Cardiac muscle cell (in vitro differentiated cells and primary cell): ENCODE measurements around the gene ALK. TPM values are rescaled to one million over a fixed set of nuclear protein-coding genes. Genes with fewer than 3 reads are reported as not detected.

Source experiments
- DNase-seq, 2 donors: peaks; one replicate each; pipeline versions ENCODE4 v3.0.0 to v3.0.0-alpha.2; 2010 to 2017; ENCODE audit warnings: low read depth in 1 of 2, low spot score in 1 of 2
- H3K27ac ChIP-seq: fragments of 200-600 bp; sonication (generic); 2 replicates; pipeline ENCODE4 v1.5.1; 2016
- H3K27me3 ChIP-seq: fragments of 200-600 bp; sonication (generic); 2 replicates; pipeline ENCODE4 v1.6.0; 2016; ENCODE audit warnings: control low read depth
- H3K36me3 ChIP-seq: fragments of 200-600 bp; sonication (generic); 2 replicates; pipeline ENCODE4 v1.5.1; 2016; ENCODE audit warnings: control low read depth
- H3K4me1 ChIP-seq: fragments of 200-600 bp; sonication (generic); 2 replicates; pipeline ENCODE4 v1.8.1; 2017; ENCODE audit warnings: low read depth, mild to moderate bottlenecking, mixed run types
- H3K4me3 ChIP-seq: fragments of 200-600 bp; sonication (generic); 2 replicates; pipeline ENCODE4 v1.5.1; 2016; ENCODE audit warnings: mild to moderate bottlenecking
- H3K9me3 ChIP-seq: fragments of 200-600 bp; sonication (generic); 2 replicates; pipeline ENCODE4 v1.5.1; 2017; ENCODE audit warnings: low read depth, mild to moderate bottlenecking, control low read depth
- polyA plus RNA-seq: library from polyadenylated mRNA; unstranded; fragments of >200 nt; fragmentation: Nextera tagmentation; extraction: Ambion mirVana; gene quantifications from 2 replicates; pipeline ENCODE4 v1.2.1, GENCODE V29; 2016
- total RNA-seq: library from RNA; depleted of rRNA; stranded (reverse); fragments of >200 nt; gene quantifications from 2 replicates; pipeline ENCODE4 v1.2.3, GENCODE V29; 2016
- TF ChIP-seq, protein P1 (sequence below): IDR thresholded peaks from 2 replicates; pipeline ENCODE4 v1.5.1; 2012; ENCODE audit warnings: low read depth, mild to moderate bottlenecking, low read length

The ALK gene
- total and polyA plus RNA-seq, 2 experiments from 2014 or later: 1.8 to 4.3 TPM

DNA sequence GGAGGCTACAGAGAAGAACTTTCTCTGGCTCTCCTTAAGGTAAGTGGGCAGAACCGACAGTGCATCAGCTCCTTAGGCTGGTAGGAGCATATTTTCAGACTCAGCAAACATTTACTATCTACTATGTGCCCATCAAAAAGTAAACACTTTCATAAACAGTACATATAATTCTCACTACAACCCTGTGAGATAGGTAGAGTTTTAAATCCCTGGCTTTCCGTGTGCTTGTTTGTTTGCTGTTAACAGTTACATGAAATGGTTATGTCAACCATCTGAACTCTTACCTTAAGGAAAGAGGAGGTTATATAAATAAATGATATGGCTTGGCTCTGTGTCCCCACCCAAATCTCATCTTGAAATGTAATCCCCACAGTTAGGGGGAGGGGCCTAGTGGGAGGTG, 310.1 kb downstream of the ALK start:
- DNase-seq: no peak
- Histone ChIP-seq H3K4me3 (no peak overlapping the region), H3K9me3 (no peaks in the 10 kb centered on the region), H3K27ac (no peak overlapping the region), H3K4me1 (peaks cover 17% of the 10 kb centered on the region), H3K36me3 (no peaks in the 10 kb centered on the region), H3K27me3 (no peaks in the 10 kb centered on the region)
- TF ChIP-seq, protein P1, sequence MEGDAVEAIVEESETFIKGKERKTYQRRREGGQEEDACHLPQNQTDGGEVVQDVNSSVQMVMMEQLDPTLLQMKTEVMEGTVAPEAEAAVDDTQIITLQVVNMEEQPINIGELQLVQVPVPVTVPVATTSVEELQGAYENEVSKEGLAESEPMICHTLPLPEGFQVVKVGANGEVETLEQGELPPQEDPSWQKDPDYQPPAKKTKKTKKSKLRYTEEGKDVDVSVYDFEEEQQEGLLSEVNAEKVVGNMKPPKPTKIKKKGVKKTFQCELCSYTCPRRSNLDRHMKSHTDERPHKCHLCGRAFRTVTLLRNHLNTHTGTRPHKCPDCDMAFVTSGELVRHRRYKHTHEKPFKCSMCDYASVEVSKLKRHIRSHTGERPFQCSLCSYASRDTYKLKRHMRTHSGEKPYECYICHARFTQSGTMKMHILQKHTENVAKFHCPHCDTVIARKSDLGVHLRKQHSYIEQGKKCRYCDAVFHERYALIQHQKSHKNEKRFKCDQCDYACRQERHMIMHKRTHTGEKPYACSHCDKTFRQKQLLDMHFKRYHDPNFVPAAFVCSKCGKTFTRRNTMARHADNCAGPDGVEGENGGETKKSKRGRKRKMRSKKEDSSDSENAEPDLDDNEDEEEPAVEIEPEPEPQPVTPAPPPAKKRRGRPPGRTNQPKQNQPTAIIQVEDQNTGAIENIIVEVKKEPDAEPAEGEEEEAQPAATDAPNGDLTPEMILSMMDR: no peak

DNA sequence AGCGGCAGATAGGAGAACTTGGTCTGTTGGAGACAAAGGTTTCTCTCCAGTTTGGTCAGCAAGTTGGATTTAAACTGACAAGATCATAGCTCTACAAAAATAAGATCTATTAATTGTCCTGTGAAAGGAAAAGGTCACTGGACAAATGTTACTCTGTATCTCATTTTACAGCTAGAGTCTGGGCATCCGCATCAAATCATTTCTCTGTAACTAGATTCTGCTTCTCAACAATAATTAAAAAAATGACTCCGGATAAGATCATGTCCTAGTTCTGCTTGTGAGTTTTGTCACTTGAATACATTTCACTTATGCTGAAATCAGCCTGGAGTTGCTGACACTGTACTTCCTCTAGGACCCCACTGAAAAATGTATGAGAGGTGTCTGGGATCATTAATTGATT, 310.8 kb downstream of the ALK start:
- H3K9me3 ChIP-seq: no peaks in the 10 kb centered on the region
- no peak for DNase-seq
- TF ChIP-seq, protein P1: no peak
- no peaks in the 10 kb centered on the region for H3K36me3 ChIP-seq
- peaks cover 16% of the 10 kb centered on the region for H3K4me1 ChIP-seq
- H3K27ac ChIP-seq: no peak overlapping the region
- no peak overlapping the region for H3K4me3 ChIP-seq
- no peaks in the 10 kb centered on the region for H3K27me3 ChIP-seq

DNA sequence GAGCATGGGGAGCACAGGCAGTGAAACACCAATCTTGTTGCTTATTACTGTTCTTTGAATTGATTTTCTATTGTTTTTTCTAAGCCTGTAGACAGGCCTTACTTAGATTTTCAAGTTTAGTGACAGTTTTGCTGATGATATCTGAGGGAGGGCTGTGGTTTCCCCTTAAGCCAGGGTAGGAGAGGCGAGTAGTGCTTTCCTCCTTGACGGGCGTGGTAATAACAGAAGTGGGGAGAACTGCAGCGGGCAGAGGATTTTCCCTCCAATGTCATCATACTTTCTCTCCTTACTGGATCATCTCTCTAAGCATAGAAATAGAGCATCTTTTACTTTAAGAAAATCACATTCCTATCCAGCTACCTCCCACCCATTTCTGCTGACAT, 314.4 kb downstream of the ALK start:
- Histone ChIP-seq H3K4me3 (no peak overlapping the region), H3K27ac (no peak overlapping the region), H3K9me3 (no peaks in the 10 kb centered on the region), H3K4me1 (peaks cover 5% of the 10 kb centered on the region), H3K27me3 (no peaks in the 10 kb centered on the region), H3K36me3 (no peaks in the 10 kb centered on the region)
- TF ChIP-seq, protein P1: no peak
- no peak for DNase-seq

DNA sequence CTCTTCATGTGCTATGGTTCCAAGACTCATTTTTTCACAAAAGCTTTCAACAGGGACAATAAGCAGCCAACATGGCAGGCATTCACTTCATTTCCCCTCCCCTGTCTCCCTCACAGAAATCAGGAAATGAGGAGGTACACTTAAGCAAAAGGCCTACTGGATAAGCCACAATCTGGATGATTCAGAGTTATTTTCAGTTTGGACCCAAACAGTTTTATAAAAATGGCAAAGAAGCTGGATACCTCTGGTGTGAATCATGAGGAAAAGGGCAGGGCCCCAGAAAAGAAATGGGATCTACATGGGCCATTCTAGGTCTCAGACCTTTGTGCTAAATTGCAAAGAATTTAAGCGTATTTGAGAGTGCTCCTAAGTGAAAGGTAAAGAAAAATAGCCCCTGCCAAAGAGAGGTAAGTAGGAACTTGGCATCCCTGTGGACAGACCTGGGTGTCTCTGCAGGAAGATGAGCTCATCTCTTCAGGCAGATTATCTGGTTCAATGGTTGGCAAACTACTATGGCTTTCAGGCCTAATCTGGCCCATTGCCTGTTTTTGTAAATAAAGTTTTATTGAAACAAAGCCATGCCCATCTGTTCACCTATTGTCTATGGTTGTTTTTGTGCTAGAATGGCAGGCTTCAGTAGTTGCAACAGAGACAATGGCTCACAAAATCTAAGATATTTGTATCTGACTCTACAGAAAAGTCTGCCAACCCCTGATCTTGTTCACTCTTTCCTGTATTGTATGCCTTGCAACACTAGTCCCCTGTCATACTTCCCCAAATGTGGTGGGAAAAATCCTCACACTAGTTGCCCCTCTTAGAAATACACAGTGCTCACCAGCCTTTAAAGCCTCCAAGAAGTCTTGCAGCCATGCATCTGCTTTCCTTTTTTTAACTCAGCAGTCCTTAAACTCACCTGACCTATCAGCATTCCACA, 315.0 kb downstream of the ALK start:
- Histone ChIP-seq H3K27me3 (no peaks in the 10 kb centered on the region), H3K4me3 (no peak overlapping the region), H3K9me3 (no peaks in the 10 kb centered on the region), H3K36me3 (no peaks in the 10 kb centered on the region), H3K4me1 (peaks cover 5% of the 10 kb centered on the region), H3K27ac (no peak overlapping the region)
- DNase-seq: peak in 1 of 2 donors; percentile 85
- TF ChIP-seq, protein P1: no peak

DNA sequence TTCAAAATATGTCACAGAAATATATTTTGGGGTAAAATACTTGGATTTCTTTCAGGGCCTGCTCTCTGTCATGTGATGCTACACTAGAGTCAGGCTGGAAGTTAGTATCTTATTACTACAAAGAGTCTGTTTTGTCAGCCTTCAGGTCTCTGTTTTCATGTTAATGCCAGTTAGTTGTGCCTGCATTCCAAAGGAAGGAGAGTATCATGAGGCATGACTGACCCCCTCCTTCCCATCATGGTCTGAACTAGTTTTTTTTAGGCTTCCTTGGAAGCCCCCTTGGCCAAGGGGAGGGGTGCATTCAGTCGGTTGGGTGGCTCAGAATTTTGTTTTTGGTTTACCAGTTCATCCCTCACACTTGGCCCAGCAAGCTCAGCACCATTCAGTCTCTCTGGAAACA, 318.0 kb downstream of the ALK start:
- TF ChIP-seq, protein P1: no peak
- H3K36me3 ChIP-seq: no peaks in the 10 kb centered on the region
- H3K27me3 ChIP-seq: no peaks in the 10 kb centered on the region
- H3K4me3 ChIP-seq: no peak overlapping the region
- H3K9me3 ChIP-seq: no peaks in the 10 kb centered on the region
- H3K4me1 ChIP-seq: peaks cover 5% of the 10 kb centered on the region
- DNase-seq: no peak
- H3K27ac ChIP-seq: no peak overlapping the region
